Cardiac fibroblast (primary cell): ENCODE measurements around the gene SSUH2.
A peak's percentile ranks its signal among the peaks of the same experiment; 100 is the strongest.

Experiments used
- DNase-seq, 2 donors: peaks; one replicate each; pipeline versions ENCODE4 v3.0.0 to v3.0.0-alpha.2; 2010; ENCODE audit warnings: low read depth in 2 of 2
- H3K4me3 ChIP-seq, 2 donors: replicated peaks in 1 of 2; 1 replicate in 1 of 2; 2 replicates in 1 of 2; pipeline ENCODE4 v1.5.1; 2011; ENCODE audit warnings: low read depth in 2 of 2, low read length in 2 of 2, mild to moderate bottlenecking in 2 of 2, moderate library complexity in 1 of 2
- CTCF ChIP-seq: IDR thresholded peaks from one replicate; pipeline ENCODE4 v1.5.1; 2011; ENCODE audit warnings: low read depth, mild to moderate bottlenecking, low read length, inconsistent platforms

Gene SSUH2

GRCh38 chr3:8673083-8673737 lies 28.6 kb upstream of the SSUH2 start:
- no peak for TF ChIP-seq CTCF
- H3K4me3 ChIP-seq = no peak overlapping the region
- no peak for DNase-seq

- H3K4me3 ChIP-seq = no peak overlapping the region
- DNase-seq = no peak
- no peak for TF ChIP-seq CTCF
Measured at GRCh38 chr3:8669019-8669418, 24.4 kb upstream of the SSUH2 start.

- DNase-seq = no peak
- no peak overlapping the region for H3K4me3 ChIP-seq
- TF ChIP-seq CTCF = no peak
Measured at GRCh38 chr3:8668216-8668615, 23.6 kb upstream of the SSUH2 start.

GRCh38 chr3:8667463-8668091 lies 23.0 kb upstream of the SSUH2 start:
- no peak for TF ChIP-seq CTCF
- no peak overlapping the region for H3K4me3 ChIP-seq
- no peak for DNase-seq

- TF ChIP-seq CTCF = no peak
- no peak for DNase-seq
- no peak overlapping the region for H3K4me3 ChIP-seq
Measured at GRCh38 chr3:8665407-8665896, 20.9 kb upstream of the SSUH2 start.

GRCh38 chr3:8663177-8664061 lies 18.8 kb upstream of the SSUH2 start:
- DNase-seq = peak; percentile 73 to 78
- TF ChIP-seq CTCF = peak; percentile 68
- H3K4me3 ChIP-seq = no peak overlapping the region
